OCI-LY3 (cell line): Measurements from ENCODE around the gene MIP.

Experiments used
- EZH2phosphoT487 ChIP-seq: fragments of 200-600 bp; shearing (Covaris generic); IDR thresholded peaks from 2 replicates; pipeline ENCODE4 v1.6.1; 2018; ENCODE audit warnings: antibody characterized with exemption, mixed run types, low read depth
- TF ChIP-seq, protein P1 (sequence below): fragments of 200-600, 300-600 bp; sonication (generic); IDR thresholded peaks from 2 replicates; pipeline ENCODE4 v1.5.1; 2014; ENCODE audit warnings: antibody characterized with exemption, low read length, low read depth

DNA sequence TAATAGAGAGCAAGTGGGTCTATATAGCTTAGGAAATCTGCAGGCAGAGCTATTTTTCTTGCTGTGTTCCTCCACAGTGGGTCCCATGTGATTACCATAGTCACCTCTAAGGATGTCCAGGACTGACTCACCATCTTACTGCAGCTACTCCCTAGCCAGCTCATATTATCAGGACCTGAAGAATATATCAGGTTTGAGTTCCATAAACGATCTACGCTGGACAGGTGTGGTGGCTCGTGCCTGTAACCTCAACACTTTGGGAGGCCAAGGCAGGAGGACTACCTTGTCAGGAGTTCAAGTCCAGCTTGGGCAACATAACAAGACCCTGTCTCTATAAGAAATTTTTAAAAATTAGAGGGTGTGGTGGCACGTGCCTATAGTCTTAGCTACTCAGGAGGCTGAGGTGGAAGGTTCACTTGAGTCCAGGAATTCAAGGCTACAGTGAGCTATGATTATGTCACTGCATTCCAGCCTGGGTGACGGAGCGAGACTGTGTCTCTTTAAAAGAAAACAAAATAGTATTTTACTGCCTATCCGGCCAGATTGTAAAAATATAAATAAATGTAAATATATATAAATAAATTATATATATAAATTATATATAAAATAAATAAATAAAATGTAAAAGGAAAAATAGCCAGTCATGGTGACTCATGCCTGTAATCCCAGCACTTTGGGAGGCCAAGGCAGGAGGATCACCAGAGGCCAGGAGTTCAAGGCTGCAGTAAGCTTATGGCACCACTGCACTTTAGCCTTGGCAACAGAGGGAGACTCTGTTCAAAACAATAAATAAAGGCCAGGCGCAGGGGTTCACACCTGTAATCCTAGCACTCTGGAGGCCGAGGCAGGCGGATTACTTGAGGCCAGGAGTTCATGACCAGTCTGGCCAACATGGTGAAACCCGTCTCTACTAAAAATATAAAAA, 7.0 kb upstream of the MIP start:
- TF ChIP-seq, protein P1, sequence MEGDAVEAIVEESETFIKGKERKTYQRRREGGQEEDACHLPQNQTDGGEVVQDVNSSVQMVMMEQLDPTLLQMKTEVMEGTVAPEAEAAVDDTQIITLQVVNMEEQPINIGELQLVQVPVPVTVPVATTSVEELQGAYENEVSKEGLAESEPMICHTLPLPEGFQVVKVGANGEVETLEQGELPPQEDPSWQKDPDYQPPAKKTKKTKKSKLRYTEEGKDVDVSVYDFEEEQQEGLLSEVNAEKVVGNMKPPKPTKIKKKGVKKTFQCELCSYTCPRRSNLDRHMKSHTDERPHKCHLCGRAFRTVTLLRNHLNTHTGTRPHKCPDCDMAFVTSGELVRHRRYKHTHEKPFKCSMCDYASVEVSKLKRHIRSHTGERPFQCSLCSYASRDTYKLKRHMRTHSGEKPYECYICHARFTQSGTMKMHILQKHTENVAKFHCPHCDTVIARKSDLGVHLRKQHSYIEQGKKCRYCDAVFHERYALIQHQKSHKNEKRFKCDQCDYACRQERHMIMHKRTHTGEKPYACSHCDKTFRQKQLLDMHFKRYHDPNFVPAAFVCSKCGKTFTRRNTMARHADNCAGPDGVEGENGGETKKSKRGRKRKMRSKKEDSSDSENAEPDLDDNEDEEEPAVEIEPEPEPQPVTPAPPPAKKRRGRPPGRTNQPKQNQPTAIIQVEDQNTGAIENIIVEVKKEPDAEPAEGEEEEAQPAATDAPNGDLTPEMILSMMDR: no peak
- TF ChIP-seq EZH2phosphoT487: no peak
